HG03439 (cell line): ENCODE measurements around the gene SYCN.
"Not testable (repeated sequence)": the region's sequence is repeated elsewhere in the genome, so short reads cannot be mapped to it uniquely, and the experiment has no call there.

Experiments used
- ATAC-seq: cut with Tn5 transposase; IDR thresholded peaks from one replicate; pipeline ENCODE4 v1.9.1; 2021; ENCODE audit warnings: mild to moderate bottlenecking, moderate library complexity; ENCODE audit not compliant: unreplicated experiment

The SYCN gene, protein sequence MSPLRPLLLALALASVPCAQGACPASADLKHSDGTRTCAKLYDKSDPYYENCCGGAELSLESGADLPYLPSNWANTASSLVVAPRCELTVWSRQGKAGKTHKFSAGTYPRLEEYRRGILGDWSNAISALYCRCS

GRCh38 chr19:39203372-39204341, at the start of gene SYCN:
Gene SYCN (minus strand): TSS chr19:39204263. CDS start chr19:39204254, 9 bp downstream.
- ATAC-seq = no peak

DNA sequence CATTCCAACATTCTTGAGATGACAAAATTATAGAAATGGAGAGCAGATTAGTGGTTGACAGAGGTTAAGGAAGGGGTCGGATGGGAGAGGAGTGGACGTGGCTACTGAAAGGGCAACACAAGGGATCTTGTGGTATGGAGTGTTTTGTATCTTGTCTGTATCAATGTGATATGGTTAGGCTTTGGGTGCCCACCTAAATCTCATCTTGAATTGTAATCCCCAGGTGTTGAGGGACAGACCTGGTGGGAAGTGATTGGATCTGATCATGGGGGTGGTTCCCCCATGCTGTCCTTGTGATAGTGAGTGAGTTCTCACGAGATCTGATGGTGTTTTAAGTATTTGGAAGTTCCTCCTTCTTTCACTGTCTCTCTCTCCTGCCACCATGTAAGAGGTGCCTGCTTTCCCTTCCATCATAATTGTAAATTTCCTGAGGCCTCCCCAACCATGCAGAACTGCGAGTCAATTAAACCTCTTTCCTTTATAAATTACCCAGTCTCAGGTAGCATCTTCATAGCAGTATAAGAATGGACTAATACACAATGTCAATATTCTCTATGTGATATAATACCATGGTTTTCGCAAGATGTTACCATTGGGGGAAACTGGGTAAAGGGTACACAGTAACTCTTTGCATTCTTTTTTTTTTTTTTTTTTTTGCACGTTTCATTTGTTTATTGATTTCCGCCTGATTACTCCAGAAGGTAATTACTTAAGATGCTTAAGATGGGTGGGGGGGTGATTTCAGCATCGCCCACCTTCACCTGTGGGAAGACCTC, 49.5 kb upstream of the SYCN start:
- no peak for ATAC-seq

GRCh38 chr19:39252458-39252857, 48.4 kb upstream of the SYCN start:
- no peak for ATAC-seq

- no peak for ATAC-seq
Measured at GRCh38 chr19:39251846-39252245, 47.8 kb upstream of the SYCN start.

GRCh38 chr19:39251081-39251480, 47.0 kb upstream of the SYCN start:
- ATAC-seq = no peak

- ATAC-seq = no peak
Measured at GRCh38 chr19:39248806-39249205, 44.7 kb upstream of the SYCN start, which contains the start of gene IFNL4. Gene IFNL4 (minus strand): TSS chr19:39248856.

DNA sequence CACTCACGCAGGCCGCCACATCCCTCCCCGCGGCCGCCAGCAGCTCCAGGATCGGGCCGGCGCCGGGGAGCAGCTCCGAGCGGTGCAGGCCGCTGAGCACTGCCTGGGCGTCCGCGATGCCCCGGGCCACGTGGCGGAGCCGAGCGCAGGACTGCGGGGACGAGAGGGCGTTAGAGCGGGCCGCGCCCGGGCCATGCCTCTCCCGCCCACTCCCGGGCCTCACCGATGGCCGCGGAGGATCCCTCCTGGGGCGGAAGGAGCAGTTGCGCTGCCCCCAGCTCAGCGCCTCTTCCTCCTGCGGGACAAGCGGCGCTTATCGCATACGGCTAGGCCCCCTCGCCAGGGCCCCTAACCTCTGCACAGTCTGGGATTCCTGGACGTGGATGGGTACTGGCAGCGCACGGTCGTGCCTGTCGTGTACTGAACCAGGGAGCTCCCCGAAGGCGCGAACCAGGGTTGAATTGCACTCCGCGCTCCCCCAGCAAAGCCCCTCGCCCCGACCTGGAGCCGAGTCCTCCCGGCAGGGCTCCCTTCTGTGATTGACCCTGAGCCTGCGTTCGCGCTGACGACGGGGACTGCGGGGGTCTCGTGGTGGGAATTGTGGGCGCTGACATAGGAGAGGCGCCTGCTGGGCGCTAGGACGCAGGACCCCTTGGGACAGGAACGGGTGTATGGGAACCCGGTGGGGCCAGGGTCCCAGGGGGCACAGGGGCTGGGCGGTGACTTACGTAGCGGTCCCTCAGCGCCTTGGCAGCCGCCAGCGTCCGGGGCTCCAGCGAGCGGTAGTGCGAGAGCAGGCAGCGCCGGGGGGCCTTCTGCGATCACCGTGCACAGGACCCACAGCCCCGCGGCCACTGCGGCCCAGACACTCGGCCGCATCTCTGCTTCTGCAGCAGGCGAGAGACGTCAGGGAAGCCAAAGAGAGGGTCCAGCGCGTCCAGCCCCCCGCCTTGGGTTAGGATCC, 43.9 kb upstream of the SYCN start:
- no peak for ATAC-seq

GRCh38 chr19:39246951-39247669, 43.0 kb upstream of the SYCN start:
- ATAC-seq = no peak

DNA sequence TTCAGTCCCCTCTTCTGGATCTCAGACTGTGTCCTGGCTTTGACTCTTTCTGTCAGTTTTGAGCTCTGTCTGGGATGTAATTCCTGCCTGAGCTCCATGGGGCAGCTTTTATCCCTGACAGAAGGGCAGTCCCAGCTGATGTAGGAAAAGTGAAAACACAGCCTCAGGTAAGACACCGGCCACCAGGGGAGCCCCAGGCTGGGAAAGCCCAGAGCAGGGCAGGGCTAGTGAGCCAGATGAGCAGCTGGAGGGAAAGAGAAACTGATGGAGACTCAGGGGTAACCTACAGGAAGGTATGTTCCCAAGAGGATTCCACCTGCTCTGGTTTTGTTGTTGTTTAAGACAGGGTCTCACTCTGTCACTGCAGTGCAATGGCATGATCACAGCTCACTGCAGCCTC, 41.1 kb upstream of the SYCN start:
- ATAC-seq = not testable (repeated sequence)

DNA sequence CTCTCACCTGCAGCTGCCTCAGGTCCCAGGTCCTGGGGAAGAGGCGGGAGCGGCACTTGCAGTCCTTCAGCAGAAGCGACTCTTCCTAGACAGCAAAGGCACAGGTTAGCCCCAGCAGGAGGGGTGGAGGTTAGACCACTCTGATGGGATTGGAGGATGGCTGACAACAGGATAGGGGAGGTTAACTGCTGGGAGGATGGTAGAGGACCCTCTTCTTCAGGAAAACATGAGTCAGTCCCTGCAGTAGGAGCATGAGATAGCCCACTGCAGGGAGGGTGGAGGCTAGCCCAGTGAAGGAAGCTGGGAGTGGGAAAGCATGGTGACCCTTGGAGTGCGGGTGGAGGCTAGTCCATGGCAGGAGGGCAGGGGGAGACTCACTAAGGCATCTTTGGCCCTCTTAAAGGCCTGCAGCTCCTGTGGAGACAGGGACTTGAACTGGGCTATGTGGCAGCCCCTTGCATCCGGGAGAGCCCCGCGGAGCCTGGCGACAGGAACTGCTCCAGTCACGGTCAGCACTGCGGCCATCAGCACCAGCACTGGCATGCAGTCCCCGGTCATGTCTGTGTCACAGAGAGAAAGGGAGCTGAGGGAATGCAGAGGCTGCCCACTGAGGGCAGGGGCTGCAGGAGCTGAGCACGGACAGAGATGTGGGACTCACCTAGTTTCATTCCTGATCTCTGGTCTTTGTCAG, 40.5 kb upstream of the SYCN start, which contains the start of gene IFNL3:
TSS of gene IFNL3 (minus strand) at position 597 of the 691 bp plus-strand sequence. CDS start at position 558, 39 bp downstream.
- ATAC-seq = not testable (repeated sequence)

DNA sequence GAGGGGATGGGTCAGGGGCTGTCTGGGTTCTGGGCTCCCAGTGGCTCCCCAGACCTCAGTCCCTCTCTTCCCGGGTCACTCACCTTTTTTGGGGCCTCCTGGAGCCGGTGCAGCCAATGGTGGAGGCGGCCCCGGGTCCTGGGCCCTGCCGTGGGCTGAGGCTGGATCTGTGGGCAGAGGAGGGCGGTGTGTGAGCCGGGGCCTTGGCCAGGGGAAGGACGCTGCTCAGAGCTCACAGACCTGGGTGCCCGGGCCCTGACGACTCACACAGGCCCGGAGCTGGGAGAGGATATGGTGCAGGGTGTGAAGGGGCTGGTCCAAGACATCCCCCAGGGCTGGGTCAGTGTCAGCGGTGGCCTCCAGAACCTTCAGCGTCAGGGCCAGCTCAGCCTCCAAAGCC, 39.7 kb upstream of the SYCN start:
- ATAC-seq = not testable (repeated sequence)

- no peak for ATAC-seq
Measured at GRCh38 chr19:39240421-39240820, 36.4 kb upstream of the SYCN start.

GRCh38 chr19:39238944-39239343, 34.9 kb upstream of the SYCN start:
- ATAC-seq = no peak

- ATAC-seq = no peak
Measured at GRCh38 chr19:39238209-39238608, 34.1 kb upstream of the SYCN start.

GRCh38 chr19:39237200-39238184, 33.4 kb upstream of the SYCN start:
- ATAC-seq = no peak

- ATAC-seq = no peak
Measured at GRCh38 chr19:39236527-39236926, 32.5 kb upstream of the SYCN start.

GRCh38 chr19:39232708-39233107, 28.6 kb upstream of the SYCN start:
- ATAC-seq = no peak
